T-helper 17 cell (primary cell): ENCODE measurements around the gene SPOP. TPM values are rescaled to one million over a fixed set of nuclear protein-coding genes. Genes with fewer than 3 reads are reported as not detected.

Experiments
- ATAC-seq: fragments of 150-1000 bp; cut with Tn5 transposase; 2 replicates; pipeline ENCODE4 v1.10.0; 2021; ENCODE audit warnings: mild to moderate bottlenecking, moderate library complexity
- DNase-seq, 3 donors: peaks; one replicate each; pipeline versions ENCODE4 v3.0.0 to v3.0.0-alpha.2; 2020 to 2021
- H3K9me3 ChIP-seq: one replicate; pipeline ENCODE4 v1.7.0; 2013; ENCODE audit warnings: low read length, mild to moderate bottlenecking; ENCODE audit not compliant: control insufficient read depth, poor library complexity, severe bottlenecking
- H3K27ac Mint-ChIP-seq: one replicate; pipeline ENCODE4 v1.8.0; 2022; ENCODE audit warnings: mild to moderate bottlenecking, moderate library complexity, mixed read lengths
- H3K27me3 Mint-ChIP-seq: one replicate; pipeline ENCODE4 v1.8.0; 2022; ENCODE audit warnings: mixed read lengths
- H3K36me3 Mint-ChIP-seq: one replicate; pipeline ENCODE4 v1.8.0; 2022; ENCODE audit warnings: low read depth, mixed read lengths
- H3K4me1 Mint-ChIP-seq: one replicate; pipeline ENCODE4 v1.8.0; 2022; ENCODE audit warnings: mild to moderate bottlenecking, mixed read lengths
- H3K4me3 Mint-ChIP-seq: one replicate; pipeline ENCODE4 v1.8.0; 2022; ENCODE audit warnings: mild to moderate bottlenecking, moderate library complexity, mixed read lengths
- total RNA-seq, 4 donors: library from RNA in 2 of 4; stranded (reverse) in 2 of 4; gene quantifications; one replicate each; pipeline ENCODE4 v1.2.3 and lab custom pipeline; 2022 to 2026

The SPOP gene
- total RNA-seq, 2 donors from 2014 or later = 46.8 to 52.7 TPM

DNA sequence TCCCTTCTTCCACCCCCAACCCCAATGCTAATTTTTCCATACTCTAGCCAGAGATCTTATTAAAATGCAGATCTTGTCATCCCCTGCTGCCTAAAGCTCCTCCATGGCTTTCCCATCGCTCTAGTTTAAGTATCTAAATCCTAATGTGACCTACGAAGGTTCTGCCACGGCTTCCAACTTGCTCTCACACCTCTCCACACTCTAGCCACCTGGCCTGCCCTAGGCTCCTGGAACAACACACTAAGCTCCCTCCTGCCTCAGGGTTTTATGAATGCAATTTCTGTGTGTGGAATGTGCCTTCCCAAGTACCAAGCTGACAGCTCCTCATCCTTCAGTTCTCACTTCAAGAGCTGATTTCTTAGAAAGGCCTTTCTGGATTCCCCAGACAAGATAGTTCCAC, 85.6 kb downstream of the SPOP start:
- H3K9me3 ChIP-seq = no peaks in the 10 kb centered on the region
- Mint-ChIP-seq H3K27ac (peak overlapping the region; percentile 76), H3K4me3 (no peak overlapping the region), H3K27me3 (no peaks in the 10 kb centered on the region), H3K36me3 (peaks cover 14% of the 10 kb centered on the region), H3K4me1 (peaks cover 21% of the 10 kb centered on the region)
- no peak for ATAC-seq
- DNase-seq = no peak

DNA sequence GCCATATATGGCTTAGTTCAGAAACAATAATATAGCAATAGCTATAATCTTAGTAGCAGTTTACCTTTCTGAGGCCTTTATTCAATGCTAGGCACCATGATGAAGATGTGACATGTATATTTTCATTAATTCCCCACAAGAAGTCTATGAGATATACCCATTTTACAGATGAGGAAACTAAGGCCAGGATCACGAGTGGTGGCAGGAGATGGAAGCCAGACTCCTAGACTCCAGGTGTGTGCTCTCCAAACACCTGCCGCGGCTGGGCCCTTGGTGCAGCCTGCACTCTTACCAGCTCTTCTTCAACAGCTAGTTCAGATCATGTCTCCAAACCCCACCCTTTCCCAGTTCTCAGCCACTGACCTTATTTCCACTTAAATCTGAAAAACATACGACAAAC, 87.0 kb downstream of the SPOP start:
- ATAC-seq (no peak), DNase-seq (no peak)
- Mint-ChIP-seq H3K36me3 (peaks cover 11% of the 10 kb centered on the region), H3K4me1 (peaks cover 20% of the 10 kb centered on the region), H3K4me3 (no peak overlapping the region), H3K27me3 (no peaks in the 10 kb centered on the region), H3K27ac (peak overlapping the region; percentile 76)
- H3K9me3 ChIP-seq = no peaks in the 10 kb centered on the region

DNA sequence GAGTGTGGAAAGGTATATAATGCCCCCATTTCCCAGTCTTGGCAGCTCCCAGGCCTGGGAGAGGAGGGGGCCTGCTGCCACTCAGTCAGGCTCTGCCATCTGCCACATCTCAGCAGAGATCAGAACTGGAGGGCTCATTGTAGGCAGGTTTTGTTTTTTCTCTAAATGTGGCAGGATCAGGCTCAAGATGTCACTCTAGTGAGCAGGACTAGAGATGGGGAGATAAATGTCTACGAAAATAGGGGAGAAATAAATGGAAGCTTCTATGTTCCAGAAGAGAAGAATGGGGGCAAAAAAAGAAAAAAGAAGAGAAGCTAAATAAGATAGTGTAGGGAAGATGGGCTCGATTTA, 88.3 kb downstream of the SPOP start:
- H3K36me3 Mint-ChIP-seq = peaks cover 11% of the 10 kb centered on the region
- H3K4me1 Mint-ChIP-seq = peaks cover 20% of the 10 kb centered on the region
- no peak overlapping the region for H3K4me3 Mint-ChIP-seq
- no peaks in the 10 kb centered on the region for H3K27me3 Mint-ChIP-seq
- no peaks in the 10 kb centered on the region for H3K9me3 ChIP-seq
- no peak overlapping the region for H3K27ac Mint-ChIP-seq
- DNase-seq (no peak), ATAC-seq (no peak)

DNA sequence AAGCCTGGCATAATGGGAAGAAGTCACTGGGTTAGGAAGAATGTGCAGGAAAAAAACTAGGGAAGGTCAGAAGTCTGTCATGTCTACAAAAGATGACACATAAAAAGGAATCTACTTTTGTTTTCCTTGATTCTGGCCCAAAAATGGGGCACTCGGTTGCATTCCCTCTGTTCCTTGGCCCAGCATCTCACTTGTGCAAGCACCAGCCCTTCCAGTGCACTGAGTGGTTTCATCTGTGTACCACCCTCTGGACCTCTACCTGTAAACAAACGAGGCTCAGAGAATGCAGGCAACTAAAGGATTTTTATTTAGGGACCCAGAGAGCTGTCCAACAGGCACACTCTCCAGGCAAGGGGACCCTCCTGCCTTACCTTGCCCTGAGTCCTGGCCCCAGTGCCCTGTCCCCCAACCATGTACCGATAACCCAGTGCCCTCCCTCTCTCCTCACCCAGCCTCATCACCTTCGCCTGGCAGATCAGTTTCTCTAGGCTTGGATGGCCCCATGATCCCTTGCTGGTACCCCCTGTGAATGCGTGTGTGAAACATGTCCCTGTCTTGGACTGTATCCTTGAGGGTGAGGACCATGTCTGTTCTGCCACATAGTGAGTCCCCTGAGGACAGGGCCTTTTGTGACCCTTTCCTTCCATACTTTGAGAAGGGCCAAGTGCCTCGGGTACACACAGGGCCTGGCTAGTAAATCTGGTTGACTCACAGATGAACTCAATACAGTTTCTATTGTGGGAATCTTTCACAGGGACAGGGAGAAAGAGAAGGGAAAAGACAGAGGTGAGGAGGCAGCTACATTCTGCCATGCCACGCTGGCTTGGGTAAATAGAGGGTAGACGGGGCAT, 88.9 kb downstream of the SPOP start:
- H3K36me3 Mint-ChIP-seq = peaks cover 11% of the 10 kb centered on the region
- DNase-seq (no peak), ATAC-seq (no peak)
- no peaks in the 10 kb centered on the region for H3K9me3 ChIP-seq
- no peak overlapping the region for H3K27ac Mint-ChIP-seq
- H3K27me3 Mint-ChIP-seq = no peaks in the 10 kb centered on the region
- no peak overlapping the region for H3K4me3 Mint-ChIP-seq
- H3K4me1 Mint-ChIP-seq = peaks cover 20% of the 10 kb centered on the region

DNA sequence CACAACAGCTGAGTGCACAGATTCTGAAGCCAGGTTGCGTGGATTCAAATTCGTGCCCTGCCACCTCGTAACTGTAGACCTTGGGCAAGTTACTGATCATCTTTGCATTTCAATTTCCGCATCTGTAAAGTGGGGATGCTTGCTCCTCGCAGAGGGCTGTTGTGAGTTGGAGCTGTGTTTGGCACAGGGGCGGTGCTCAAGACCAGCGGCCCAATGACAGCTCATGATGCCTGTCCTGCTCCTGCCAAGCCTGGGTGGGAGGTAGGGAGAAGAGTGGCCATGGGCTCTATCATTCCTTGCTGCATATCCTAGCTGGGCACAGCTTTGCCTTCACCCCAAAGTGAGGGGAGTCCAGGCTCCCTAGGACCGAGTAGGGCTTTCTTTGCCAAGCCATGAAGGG, 89.6 kb downstream of the SPOP start:
- Mint-ChIP-seq H3K27ac (no peak overlapping the region), H3K4me1 (peaks cover 20% of the 10 kb centered on the region)
- no peak for ATAC-seq

DNA sequence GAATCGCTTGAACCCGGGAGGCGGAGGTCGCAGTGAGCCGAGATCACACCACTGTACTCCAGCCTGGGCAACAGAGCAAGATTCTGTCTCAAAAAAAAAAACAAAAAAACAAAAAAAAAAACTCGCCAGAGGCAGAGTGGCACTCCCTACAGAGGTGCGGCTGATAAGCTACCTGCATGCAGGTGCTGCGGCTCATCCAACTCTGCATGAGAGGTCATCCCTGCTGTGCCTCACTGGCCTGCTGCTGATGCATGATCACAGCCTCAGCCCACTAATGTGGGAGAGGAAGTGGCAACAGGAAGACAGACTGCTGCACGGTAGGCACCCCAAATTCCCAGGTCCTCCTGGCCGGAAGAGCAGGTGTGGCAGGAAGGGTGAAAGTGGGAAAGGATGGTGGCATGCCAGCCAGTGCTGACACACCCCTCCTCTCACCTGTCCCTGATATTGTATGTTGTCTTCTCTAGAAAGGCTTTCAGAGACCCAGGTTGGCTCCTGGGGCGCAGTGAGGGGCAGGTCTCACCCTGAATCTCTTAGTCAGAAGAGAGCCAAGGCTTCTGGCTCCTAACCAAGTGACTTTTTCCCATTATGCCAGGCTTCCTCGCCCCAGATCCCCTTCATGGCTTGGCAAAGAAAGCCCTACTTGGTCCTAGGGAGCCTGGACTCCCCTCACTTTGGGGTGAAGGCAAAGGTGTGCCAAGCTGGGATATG, 90.4 kb downstream of the SPOP start:
- no peaks in the 10 kb centered on the region for H3K27me3 Mint-ChIP-seq
- ATAC-seq (no peak), DNase-seq (no peak)
- H3K4me1 Mint-ChIP-seq = peaks cover 20% of the 10 kb centered on the region
- H3K36me3 Mint-ChIP-seq = peaks cover 11% of the 10 kb centered on the region
- no peak overlapping the region for H3K27ac Mint-ChIP-seq
- H3K9me3 ChIP-seq = no peaks in the 10 kb centered on the region
- H3K4me3 Mint-ChIP-seq = no peak overlapping the region

More for the DNA sequence above, 89.6 kb downstream of the SPOP start:
- peaks cover 11% of the 10 kb centered on the region for H3K36me3 Mint-ChIP-seq
- DNase-seq = no peak
- H3K9me3 ChIP-seq = no peaks in the 10 kb centered on the region
- no peak overlapping the region for H3K4me3 Mint-ChIP-seq
- H3K27me3 Mint-ChIP-seq = no peaks in the 10 kb centered on the region

DNA sequence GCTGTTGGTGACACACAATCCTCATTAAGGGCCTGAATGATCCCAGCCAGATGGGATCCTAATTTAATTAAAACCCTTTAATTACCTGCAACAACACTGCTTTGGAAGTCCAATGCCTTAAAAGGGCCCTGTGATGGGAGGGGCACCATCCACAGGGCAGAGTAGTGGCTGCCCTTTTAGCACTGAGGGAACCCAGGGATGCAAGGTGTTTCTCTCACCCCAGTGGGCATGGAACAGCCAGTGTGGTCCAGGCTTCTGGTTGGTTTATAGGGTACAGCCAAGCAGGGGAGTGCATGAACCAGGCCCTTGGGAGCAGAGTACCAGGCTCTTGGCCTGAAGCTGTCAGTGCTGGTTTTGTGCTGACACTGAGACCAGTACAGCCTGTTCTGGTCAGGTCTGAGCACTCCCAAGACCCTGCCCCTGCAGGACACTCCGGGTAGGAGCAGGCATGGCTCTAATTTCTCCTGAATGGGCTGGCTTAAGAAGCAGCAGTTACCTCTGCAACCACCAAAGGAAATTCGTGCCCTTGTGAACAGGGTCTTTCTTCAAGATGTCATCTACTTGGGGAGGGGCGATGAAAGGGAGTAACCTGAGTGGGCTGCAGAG, 92.4 kb downstream of the SPOP start:
- ATAC-seq (no peak), DNase-seq (no peak)
- no peaks in the 10 kb centered on the region for H3K36me3 Mint-ChIP-seq
- H3K9me3 ChIP-seq = no peaks in the 10 kb centered on the region
- peaks cover 14% of the 10 kb centered on the region for H3K4me1 Mint-ChIP-seq
- H3K4me3 Mint-ChIP-seq = no peak overlapping the region
- no peaks in the 10 kb centered on the region for H3K27me3 Mint-ChIP-seq
- H3K27ac Mint-ChIP-seq = no peak overlapping the region

DNA sequence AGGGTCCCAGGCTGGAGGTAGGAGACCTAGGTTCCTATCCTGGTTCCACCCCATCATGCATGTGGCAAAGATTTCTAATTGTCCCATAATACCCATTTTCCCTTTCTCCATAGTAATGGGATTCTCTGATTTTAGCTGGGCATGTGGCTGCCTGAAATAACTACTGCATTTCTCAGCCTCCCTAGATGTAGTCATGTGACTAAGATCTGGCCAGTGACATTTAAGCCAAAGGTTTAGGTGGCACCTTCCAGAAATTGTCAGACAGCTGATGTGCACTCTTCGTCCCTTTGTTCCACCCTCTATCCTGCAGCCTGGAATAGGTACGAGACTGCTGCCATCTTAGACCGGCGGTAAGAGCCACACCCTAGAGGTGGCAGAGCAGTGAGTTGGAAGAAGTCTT, 94.0 kb downstream of the SPOP start:
- H3K27me3 Mint-ChIP-seq = peaks cover 2% of the 10 kb centered on the region
- ATAC-seq (no peak), DNase-seq (no peak)
- no peaks in the 10 kb centered on the region for H3K36me3 Mint-ChIP-seq
- H3K4me1 Mint-ChIP-seq = peaks cover 5% of the 10 kb centered on the region
- no peak overlapping the region for H3K27ac Mint-ChIP-seq
- H3K9me3 ChIP-seq = no peaks in the 10 kb centered on the region
- no peak overlapping the region for H3K4me3 Mint-ChIP-seq

DNA sequence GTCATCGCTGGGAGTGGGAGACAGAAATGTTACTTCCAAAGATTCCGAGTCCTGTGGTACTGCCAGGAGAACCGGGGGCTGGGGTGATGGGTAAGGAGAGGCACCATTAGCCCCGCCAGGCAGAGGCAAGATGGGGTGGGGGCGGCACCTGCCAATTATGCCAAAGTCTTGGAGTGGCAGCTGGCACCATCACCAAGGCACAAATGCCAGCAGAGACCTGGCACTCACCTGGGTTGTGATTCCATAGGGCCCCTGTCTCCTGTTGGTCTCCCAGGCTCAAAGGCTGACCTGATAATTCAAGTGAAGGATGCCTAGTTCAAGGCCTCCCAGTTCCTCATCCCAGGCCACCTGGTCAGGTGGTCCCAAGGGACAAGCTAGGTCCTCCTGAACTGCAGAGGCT, 94.7 kb downstream of the SPOP start:
- Mint-ChIP-seq H3K4me1 (peaks cover 2% of the 10 kb centered on the region), H3K27ac (no peak overlapping the region), H3K4me3 (no peak overlapping the region), H3K36me3 (no peaks in the 10 kb centered on the region), H3K27me3 (peaks cover 9% of the 10 kb centered on the region)
- H3K9me3 ChIP-seq = no peaks in the 10 kb centered on the region
- DNase-seq (no peak), ATAC-seq (no peak)

DNA sequence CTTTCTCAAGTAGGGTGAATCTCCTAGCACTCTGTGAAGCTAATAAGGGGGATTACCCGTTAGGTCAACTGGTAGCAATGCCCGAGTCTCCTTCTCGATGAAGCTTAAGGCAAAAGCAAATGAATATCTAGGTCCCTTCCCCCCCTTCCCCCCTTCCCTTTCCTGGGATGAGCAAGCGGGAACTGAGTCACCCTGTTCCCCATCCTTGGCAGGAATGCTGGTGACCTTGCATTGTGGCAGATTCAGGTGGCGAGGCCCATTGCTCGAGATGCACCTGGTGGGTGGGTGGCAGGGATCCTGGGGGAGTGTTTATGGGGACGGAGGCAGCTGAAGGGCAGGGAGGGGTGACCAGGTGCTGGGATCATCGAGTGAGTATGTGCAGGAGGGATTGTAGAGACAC, 95.1 kb downstream of the SPOP start:
- Mint-ChIP-seq H3K27me3 (peaks cover 13% of the 10 kb centered on the region), H3K36me3 (no peaks in the 10 kb centered on the region), H3K4me3 (no peak overlapping the region), H3K4me1 (peaks cover 2% of the 10 kb centered on the region), H3K27ac (no peak overlapping the region)
- ATAC-seq (no peak), DNase-seq (no peak)
- H3K9me3 ChIP-seq = no peaks in the 10 kb centered on the region

DNA sequence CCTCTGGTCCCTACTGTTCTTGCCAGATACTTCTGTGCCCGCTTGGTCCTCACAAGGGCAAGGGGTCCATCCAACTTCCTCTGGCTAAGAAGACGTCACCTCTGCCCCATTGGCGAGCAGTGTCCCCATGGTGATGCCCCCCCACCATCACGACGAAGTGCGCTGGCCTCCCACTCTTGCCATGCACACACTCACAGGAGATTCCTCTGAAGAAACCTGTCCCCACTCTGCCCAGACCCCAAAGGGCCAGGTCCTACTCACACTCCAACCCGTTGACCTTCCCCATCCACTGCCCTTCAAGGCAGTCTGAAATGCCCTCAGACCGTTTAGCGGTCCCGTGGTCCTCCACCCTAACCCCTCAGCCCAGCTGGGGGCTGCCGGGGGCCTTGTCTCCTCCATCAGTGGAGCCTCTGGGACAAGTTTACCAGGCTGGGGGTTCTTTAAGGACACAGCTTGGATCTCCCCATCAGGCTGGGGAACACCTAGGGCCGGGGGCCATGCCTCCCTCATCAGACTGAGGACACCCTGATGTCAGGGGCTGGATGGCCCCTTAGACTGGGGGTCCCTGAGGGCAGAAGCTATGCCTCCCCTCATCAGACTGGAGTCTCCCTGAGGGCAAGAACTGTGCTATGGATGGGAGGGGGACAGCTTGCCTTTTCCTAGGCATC, 95.7 kb downstream of the SPOP start:
- Mint-ChIP-seq H3K4me3 (no peak overlapping the region), H3K36me3 (no peaks in the 10 kb centered on the region), H3K27me3 (peaks cover 18% of the 10 kb centered on the region), H3K4me1 (peaks cover 2% of the 10 kb centered on the region), H3K27ac (peak overlapping the region; percentile 43)
- no peaks in the 10 kb centered on the region for H3K9me3 ChIP-seq
- ATAC-seq (no peak), DNase-seq (no peak)

DNA sequence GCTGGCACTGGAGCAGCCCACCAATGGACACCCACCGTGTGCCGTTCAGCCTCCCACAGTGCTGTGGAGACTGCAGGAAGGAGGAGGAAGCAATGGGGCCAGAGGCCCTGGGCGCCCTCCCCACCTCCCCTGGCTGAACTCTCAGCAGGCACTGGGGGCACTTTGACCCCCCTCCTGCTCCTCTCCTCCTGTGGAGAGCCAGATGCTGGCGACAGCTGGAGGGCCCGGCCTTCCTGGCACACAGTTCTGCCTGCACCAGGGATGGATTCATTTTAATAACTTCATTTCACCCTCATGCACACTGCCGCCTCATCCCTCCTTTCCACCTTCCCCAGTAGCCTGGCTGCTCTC, 96.3 kb downstream of the SPOP start:
- peaks cover 22% of the 10 kb centered on the region for H3K27me3 Mint-ChIP-seq
- no peak overlapping the region for H3K27ac Mint-ChIP-seq
- H3K4me1 Mint-ChIP-seq = peaks cover 5% of the 10 kb centered on the region
- H3K4me3 Mint-ChIP-seq = no peak overlapping the region
- no peaks in the 10 kb centered on the region for H3K36me3 Mint-ChIP-seq
- ATAC-seq (no peak), DNase-seq (no peak)
- no peaks in the 10 kb centered on the region for H3K9me3 ChIP-seq

DNA sequence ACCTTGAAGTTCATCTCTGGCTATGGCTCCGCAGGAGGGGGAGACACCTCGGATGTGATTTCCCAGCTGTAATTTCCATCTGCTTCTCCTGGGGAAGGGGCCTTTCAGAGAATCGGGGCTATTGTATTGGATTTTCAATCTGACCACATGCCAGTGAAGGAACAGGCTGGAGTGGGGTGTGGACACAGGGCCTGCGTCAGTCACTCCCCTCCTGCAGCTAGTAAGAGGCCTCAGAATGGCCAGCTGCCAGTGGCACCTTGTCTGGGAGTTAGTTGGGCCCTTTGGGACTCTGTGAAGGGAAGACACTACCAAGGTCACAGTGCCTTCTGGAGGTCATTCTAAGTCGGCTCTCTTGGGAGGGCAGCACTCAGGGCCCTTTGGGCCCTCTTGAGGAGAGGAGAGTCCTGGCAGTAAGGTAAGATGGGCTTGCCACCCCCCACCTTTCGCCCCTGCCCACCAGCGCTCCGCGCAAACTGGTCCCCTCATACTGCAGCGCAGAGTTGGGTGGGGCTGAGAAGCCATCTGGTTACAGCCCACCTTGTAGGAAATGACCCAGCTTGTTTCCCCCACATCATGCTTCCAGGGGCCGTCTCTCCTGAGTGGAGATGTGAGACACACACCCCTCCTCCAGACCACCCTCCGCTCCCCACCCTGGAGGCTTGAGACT, 96.8 kb downstream of the SPOP start:
- Mint-ChIP-seq H3K4me1 (peaks cover 4% of the 10 kb centered on the region), H3K36me3 (no peaks in the 10 kb centered on the region), H3K4me3 (no peak overlapping the region), H3K27ac (no peak overlapping the region), H3K27me3 (peaks cover 22% of the 10 kb centered on the region)
- DNase-seq = no peak
- ATAC-seq = no peak
- no peaks in the 10 kb centered on the region for H3K9me3 ChIP-seq
